GM12874 (cell line): ENCODE data around the gene COBL.

ENCODE experiments used
- TF ChIP-seq, protein P1 (sequence below): IDR thresholded peaks from 2 replicates; pipeline ENCODE4 v1.5.1; 2011; ENCODE audit warnings: low read depth, mild to moderate bottlenecking, control low read depth, low read length, moderate library complexity; ENCODE audit not compliant: insufficient read depth

COBL gene

DNA sequence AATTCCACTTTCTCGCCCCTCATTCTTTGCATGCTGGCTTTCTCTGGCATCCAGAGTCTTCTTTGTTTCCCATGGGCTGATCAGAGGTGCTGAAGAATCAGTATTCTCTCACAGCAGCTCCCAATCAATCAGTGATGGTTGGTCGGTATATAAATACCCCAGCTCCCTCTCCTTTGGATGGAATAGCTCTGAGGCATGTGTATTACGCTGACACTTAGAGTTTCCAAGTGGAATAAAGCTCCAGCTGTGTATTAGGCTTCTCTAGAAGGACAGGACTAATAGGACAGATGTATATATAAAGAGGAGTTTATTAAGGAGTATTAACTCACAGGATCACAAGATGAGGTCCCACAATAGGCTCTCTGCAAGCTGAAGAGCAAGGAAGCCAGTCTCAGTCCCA lies 315.7 kb downstream of the COBL start:
- TF ChIP-seq, protein P1, sequence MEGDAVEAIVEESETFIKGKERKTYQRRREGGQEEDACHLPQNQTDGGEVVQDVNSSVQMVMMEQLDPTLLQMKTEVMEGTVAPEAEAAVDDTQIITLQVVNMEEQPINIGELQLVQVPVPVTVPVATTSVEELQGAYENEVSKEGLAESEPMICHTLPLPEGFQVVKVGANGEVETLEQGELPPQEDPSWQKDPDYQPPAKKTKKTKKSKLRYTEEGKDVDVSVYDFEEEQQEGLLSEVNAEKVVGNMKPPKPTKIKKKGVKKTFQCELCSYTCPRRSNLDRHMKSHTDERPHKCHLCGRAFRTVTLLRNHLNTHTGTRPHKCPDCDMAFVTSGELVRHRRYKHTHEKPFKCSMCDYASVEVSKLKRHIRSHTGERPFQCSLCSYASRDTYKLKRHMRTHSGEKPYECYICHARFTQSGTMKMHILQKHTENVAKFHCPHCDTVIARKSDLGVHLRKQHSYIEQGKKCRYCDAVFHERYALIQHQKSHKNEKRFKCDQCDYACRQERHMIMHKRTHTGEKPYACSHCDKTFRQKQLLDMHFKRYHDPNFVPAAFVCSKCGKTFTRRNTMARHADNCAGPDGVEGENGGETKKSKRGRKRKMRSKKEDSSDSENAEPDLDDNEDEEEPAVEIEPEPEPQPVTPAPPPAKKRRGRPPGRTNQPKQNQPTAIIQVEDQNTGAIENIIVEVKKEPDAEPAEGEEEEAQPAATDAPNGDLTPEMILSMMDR: no peak

DNA sequence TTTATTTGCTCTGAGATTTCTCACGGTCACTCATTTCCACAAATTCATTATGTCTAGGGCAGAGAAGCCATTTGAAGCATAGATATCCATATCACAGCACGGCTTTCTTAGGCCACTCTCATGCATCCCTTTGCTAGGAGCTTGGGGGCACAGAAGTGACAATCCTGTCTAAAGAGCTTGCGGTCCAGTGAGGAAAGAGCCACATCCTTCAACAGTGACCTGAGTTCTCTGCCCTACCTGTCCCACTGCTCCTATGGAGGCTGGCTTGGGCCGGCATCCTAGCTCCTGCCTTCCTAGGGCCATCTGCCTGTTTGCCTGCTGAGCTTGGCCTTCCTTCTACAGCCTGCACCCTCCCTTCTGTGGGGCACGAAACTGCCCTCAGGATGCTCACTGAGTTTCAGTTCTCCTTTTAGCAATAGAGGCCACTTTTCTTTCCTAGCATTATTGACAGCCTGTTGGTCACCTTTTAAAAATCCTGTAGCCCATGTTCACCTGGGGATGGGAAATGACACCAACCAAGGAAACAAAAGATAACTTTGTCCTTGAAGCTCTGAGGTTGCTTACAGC lies 321.8 kb downstream of the COBL start:
- TF ChIP-seq, protein P1: no peak

DNA sequence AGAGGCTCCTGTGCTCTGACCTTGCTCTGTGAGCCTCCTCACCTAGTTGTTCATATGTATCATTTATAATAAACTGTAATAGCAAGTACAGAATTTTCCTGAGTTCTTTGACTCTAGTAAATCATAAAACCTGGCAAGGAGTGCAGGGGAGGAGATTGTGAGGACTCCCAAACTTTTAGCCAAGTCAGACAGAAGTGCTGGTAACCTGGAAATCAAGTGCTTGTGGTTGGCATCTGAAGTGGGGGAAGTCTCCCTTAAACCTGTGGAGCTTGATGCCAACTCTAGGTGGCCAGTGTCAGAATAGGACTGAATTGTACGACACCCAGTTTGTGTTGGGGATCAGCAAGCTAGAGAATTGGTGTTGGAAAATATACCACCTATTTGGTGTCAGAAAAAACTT lies 327.6 kb downstream of the COBL start:
- TF ChIP-seq, protein P1: no peak

DNA sequence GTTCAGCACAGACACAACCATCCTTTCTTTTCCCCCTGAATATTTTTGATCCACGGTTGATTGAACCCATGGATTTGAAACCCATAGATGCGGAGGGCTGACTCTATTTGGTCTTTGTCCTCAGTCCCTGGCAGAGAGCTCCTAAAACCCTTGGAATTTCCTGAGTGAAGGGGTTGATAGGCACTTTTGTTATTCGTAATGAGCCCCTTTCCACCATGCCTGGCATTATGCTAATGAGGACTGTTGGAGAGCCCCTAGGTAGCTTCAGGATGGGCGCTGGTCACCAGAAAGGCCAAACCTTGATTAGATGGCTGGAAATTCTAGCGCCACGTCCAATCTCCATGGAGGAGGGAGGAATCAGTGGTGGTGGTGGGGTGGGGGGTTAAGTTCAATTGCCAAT lies 328.1 kb downstream of the COBL start:
- TF ChIP-seq, protein P1: no peak

DNA sequence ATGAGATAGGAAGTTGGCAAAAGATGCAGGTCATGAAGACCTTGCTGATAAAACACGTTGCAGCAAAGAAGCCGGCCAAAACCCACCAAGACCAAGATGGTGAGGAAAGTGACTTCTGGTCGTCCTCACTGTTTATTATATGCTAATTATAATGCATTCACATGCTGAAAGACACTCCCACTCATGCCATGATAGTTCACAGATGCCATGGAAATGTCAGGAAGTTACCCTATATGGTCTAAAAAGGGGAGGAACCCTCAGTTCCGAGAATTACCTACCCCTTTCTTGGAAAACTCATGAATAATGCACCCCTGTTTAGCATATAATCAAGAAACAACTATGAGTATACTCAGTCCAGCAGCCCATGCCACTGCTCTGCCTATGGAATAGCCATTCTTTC lies 331.5 kb downstream of the COBL start:
- TF ChIP-seq, protein P1: no peak

DNA sequence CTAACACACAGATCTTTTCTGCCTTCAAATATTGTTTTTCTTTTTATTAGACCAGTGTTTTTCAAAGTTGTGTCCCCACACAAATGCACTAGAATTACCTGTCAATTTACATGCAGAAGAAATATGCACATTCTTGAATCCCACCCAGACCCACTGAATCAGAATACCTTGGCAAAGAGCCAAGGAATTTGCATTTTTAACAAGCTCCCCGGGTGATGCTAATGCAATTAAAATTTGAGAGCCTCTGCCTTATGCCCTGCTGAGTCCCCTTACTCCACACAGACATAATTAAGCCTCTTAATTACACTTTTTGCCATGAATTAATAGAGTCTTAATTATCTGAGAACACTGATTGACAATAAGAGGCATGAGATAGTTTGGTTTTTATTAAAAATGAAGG lies 332.8 kb downstream of the COBL start:
- TF ChIP-seq, protein P1: no peak

DNA sequence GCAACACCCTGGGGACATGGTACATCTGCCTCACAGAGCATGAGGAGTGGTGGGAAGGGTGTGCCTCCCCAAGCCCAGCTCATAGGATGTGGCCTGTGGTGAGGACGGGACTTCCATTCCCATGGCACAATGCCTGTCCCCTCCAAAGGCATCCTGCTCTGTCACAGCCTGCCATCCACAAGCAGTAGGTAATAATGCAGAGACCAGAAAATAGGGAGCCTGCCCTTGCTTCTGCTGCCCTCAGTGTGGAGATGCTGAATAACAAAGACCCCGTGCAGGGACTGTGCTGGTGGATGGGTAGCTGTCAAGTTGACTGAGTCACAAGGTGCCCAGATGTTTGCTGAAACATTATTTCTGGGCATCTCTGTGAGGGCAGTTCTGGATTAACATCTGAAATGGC lies 334.0 kb downstream of the COBL start:
- TF ChIP-seq, protein P1: no peak
